GM18858 (cell line): ENCODE data around the gene ZNHIT1.

Source experiments
- ATAC-seq: cut with Tn5 transposase; IDR thresholded peaks from one replicate; pipeline ENCODE4 v1.9.1; 2021; ENCODE audit not compliant: unreplicated experiment

ZNHIT1 gene

DNA sequence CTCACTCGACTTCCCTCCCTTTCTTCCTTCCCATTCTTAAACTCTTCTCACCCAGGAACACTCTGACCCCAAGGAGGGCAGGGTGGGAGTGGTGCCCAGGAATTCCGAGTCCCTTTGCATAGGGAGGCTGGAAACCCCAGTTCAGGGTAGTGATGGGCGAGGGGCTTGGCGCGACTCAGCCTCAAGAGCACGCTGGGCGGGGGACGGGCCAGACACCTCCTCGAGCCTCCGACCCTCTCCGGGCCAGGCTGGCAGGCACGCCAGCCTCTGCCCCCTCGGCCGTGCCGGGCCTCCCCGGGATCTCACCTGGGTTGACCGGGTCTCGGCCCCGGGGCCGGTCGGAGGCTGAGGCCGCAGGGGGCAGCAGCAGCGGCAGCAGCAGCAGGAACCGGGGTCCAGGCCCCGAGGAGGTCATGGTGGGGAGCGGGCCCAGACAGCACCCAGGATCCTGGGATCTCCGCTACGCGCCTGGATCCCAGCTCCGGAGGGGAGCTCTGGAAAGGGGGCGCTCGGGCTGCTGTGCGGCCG, 1.0 kb upstream of the ZNHIT1 start:
- no peak for ATAC-seq

GRCh38 chr7:101218236-101219125, 516 bp downstream of the ZNHIT1 start:
- ATAC-seq, result no peak

GRCh38 chr7:101220295-101220694, 2.3 kb downstream of the ZNHIT1 start:
- no peak for ATAC-seq

DNA sequence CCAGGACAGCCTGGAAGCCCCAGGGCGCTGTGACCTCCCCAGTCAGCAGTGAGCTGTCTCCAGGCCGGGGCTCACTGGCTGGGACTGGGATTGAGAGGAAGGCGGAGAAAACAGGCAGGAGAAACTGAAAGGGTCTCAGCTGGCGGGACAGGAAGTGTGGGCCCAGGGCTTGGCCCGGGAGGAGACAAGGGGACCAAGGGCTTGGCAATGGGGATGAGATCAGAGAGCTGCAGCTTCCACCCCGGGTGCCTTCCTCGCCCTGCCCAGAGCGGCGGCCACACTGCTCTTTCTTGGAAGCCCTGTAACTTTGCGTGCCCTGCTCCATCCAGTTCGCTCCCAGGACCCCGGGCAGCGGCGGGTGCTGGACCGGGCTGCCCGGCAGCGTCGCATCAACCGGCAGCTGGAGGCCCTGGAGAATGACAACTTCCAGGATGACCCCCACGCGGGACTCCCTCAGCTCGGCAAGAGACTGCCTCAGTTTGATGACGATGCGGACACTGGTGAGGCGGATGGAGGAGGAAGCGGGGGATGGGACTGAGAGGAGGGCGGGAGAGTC, 4.4 kb downstream of the ZNHIT1 start:
- no peak for ATAC-seq

- no peak for ATAC-seq
These were observed 5.6 kb downstream of the ZNHIT1 start for GRCh38 chr7:101223528-101223927.

GRCh38 chr7:101225650-101226049, 7.7 kb downstream of the ZNHIT1 start:
- ATAC-seq, result no peak

DNA sequence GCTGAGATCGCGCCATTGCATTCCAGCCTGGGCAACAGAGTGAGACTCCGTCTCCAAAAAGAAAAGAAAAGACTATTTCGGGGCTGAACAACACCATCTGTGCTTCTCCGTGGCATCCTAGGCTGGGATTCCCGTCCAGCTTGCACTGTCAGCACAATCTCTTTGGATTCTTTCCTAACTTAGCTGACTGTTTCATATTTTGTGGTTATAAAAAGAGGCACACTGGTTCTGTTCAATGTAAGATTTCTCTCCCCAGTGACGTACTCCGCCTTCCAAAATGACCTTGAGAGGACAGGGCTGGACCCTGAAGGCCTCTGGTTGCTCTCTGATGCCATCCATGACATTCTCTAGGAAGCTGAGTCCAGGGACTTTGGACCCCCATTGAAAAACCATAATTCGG, 8.8 kb downstream of the ZNHIT1 start:
- no peak for ATAC-seq

- ATAC-seq, result no peak
These were observed 13.7 kb downstream of the ZNHIT1 start for GRCh38 chr7:101231644-101232043.

DNA sequence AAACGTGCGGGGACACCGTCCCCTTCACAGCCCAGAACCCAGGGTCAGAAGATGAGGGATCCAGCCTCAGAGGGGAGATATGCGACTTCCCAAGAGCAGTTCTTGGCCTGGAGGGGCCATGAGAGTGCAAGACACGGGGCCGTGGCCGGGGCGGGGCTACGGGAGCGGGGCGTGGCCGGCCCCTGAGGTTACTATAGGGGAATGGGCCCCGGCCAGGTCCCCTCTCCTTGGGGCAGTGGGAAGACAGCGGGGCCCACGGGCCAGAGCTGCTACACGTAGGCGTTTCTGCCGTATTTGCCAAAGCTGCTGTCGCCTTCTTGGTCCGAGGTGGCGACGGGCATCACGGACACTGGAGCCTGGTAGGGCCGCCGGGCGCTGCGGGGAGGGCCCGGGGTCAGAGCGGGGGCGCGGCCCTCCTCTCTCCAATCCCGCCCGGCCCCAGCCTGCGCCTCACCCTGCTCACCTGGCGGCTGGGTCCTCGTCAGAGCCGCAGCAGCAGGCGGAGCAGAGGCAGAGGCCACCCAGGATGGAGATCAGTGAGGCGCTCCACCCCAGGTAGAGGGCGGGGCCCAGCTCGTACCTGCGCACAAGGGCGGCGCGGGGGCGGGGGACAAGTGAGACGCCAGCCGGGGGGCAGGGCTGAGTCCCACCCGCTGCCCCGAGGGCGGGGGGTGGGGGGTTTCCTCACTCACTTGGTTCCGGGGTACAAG, 14.3 kb downstream of the ZNHIT1 start:
- ATAC-seq, result no peak

DNA sequence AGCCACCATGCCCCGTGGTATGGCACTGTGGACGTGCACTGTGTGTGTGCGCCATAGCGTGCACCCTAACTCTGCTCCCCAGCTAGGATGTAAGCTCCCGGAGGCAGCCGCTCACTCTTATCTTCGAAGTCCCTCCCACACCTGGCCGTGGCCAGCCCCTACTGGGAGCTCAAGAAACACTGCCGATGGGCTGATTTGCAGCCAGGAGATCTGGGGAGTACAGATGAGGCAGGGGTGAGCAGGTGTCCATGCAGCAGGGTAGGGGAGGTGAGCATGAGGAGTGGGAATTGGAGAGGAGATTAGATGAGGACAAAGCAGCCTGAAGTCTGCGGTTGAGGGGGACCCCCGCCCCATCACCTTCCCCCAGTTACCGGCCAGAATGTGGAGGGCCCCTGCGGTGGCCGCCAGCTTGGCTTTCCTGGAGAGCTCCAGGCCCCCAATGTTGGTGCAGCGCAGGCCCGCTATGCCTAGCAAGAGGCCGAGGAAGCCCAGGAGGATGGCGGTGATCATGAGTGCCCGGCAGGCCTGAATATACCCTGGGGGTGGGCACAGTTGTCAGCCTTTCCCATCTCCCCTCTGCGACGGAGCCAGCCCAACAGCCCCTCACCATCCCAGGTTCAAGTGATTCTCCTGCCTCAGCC, 16.1 kb downstream of the ZNHIT1 start:
- no peak for ATAC-seq

- no peak for ATAC-seq
These were observed 16.7 kb downstream of the ZNHIT1 start for GRCh38 chr7:101234636-101235035.

DNA sequence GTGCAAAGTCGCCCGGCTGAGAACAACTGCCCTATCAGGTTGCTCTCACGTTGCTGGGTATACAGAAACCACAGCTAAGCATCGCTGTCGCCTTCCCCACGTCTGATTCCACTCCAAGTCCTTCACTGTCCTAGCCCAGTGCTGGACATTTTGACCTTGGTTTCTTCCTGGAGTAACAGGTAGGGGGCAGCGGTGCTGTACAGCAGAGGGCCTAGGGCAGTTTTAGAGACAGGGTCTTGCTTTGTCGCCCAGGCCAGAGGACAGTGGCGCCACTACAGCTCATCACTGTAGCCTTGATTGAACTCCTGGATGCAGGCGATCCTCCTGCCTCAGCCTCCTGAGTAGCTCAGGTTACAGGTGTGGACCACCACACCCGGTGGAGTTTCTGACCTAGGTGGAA, 17.1 kb downstream of the ZNHIT1 start:
- ATAC-seq, result no peak

DNA sequence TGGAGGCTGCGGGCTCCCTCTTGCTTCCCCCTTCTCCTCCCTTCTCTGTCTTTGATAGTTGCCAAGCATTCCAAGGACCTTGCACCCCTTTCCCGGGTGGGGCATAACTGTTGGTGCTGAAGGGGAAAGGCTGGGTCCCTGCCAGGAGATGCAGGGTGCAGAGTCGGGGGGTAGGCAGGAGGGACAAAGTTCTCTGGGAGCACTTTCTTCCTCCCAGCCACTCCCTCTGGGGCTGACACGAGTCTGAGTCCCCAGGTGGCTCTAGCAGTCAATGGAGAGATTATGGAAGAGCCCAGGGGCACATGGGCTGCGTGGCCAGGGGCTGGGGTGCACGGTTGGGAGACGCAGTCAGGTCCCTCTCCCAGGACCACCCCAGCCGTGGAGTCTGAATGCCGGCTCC, 17.6 kb downstream of the ZNHIT1 start:
- no peak for ATAC-seq

GRCh38 chr7:101236292-101236835, 18.4 kb downstream of the ZNHIT1 start:
- ATAC-seq, result no peak

DNA sequence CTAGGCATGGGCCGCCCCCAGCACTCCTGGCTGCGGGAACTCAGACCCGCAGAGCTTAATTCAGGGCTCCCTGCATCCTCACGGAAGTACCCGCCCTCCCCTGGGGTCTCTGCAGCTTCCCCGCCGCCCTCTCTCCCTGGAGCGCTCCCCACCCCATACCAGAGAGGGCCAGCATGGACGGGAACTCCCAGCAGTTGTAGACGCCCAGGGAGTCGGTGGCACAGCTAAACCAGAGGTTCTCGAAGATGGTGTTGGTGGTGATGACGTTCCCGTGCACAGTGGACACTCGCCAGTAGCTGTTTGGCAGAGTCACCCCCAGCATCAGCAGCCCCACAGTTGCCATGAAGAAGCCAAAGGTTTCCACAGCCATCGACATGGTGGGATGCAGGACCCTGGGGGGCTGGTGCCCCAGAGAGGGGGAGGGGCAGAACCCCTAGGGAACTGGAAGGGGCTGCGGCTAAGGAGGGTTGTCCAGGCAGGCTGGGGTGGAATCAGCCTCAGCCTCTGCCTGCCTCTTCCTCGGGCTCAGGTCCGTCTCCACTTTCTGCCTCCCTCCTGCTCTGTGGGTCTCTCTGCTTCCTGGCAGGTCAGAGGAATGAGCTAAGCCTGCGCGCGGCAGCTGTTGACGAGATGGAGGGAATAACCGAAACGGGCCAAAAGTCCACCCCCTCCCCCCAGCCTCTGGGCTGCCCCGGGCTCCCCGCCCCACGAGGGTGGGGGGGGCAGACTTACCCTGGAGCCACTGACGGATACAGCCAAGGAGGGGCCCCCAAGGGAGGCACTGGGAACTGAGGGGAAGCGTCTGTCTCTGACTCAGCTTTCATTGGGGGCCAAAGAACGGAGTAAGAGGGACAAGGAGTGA, 19.5 kb downstream of the ZNHIT1 start, which contains the start of gene CLDN15:
Gene CLDN15 (minus strand): TSS at position 597 of the 862 bp plus-strand sequence. CDS start 221 bp downstream, at position 376.
- ATAC-seq, result no peak

GRCh38 chr7:101238226-101239182, 20.5 kb downstream of the ZNHIT1 start:
- ATAC-seq, result no peak

GRCh38 chr7:101239191-101239950, 21.4 kb downstream of the ZNHIT1 start:
- ATAC-seq, result no peak

- ATAC-seq, result no peak
These were observed 21.9 kb downstream of the ZNHIT1 start for GRCh38 chr7:101239951-101240220.
